Upper lobe of left lung (tissue), 6 donors: ENCODE measurements around the gene CFP. TPM values are rescaled to one million over a fixed set of nuclear protein-coding genes. Genes with fewer than 3 reads are reported as not detected.

Source experiments
- ATAC-seq, 2 donors: fragments of 200-7000 bp; cut with Tn5 transposase; one replicate each; pipeline ENCODE4 v1.9.1; 2022; ENCODE audit warnings: mild to moderate bottlenecking in 2 of 2, moderate library complexity in 2 of 2; ENCODE audit not compliant: low FRiP score in 2 of 2
- DNase-seq, 2 donors: peaks; one replicate each; pipeline ENCODE4 v3.0.0-alpha.2; 2019 to 2020
- H3K27ac ChIP-seq, 4 donors: fragments of 200-600 bp; sonication (generic); one replicate each; pipeline ENCODE4 v1.5.1; 2016 to 2019
- H3K27me3 ChIP-seq, 4 donors: fragments of 200-600 bp; sonication (generic); one replicate each; pipeline ENCODE4 v1.5.1; 2017 to 2019
- H3K36me3 ChIP-seq, 4 donors: fragments of 200-600 bp; sonication (generic); one replicate each; pipeline ENCODE4 v1.5.1; 2016 to 2019
- H3K4me1 ChIP-seq, 4 donors: fragments of 200-600 bp; sonication (generic); one replicate each; pipeline ENCODE4 v1.5.1; 2018 to 2019
- H3K4me3 ChIP-seq, 4 donors: fragments of 200-600 bp; sonication (generic); one replicate each; pipeline ENCODE4 v1.5.1; 2017 to 2019; ENCODE audit warnings: mild to moderate bottlenecking in 2 of 4, moderate library complexity in 1 of 4
- H3K9me3 ChIP-seq, 4 donors: fragments of 200-600 bp; sonication (generic); one replicate each; pipeline ENCODE4 v1.5.1; 2018 to 2019
- EP300 ChIP-seq, 4 donors: sonication (generic); formaldehyde crosslinking; IDR thresholded peaks; one replicate each; pipeline ENCODE4 v1.5.1; 2017; ENCODE audit warnings: antibody characterized with exemption in 4 of 4, control low read depth in 2 of 4
- POLR2A ChIP-seq, 4 donors: fragments of 450-650 bp; IDR thresholded peaks; one replicate each; pipeline ENCODE4 v1.5.1; 2016 to 2017; ENCODE audit warnings: antibody characterized with exemption in 4 of 4, mild to moderate bottlenecking in 2 of 4
- POLR2AphosphoS5 ChIP-seq, 2 donors: sonication (generic); formaldehyde crosslinking; IDR thresholded peaks; one replicate each; pipeline ENCODE4 v1.5.1; 2017; ENCODE audit warnings: antibody characterized with exemption in 2 of 2
- WGBS, 2 donors: methylation state at CpG; one replicate each; pipeline ENCODE4 v1.1.5; 2017 to 2018; 5-methylcytosine and 5-hydroxymethylcytosine counted together
- total RNA-seq, 6 donors: library from RNA; depleted of rRNA in 4 of 6; stranded (reverse); fragments of >200 nt in 4 of 6; gene quantifications; one replicate each; pipeline versions ENCODE4 v1.1.0 to v1.2.1, GENCODE V29; 2016 to 2021
- TF ChIP-seq, protein P1 (sequence below), 6 experiments: fragments of 450-650 bp in 4 of 6; fragments of 200-600 bp in 2 of 6; sonication (generic) in 2 of 6; IDR thresholded peaks; one replicate each; pipeline ENCODE4 v1.5.1; 2016 to 2019; ENCODE audit warnings: antibody characterized with exemption in 6 of 6
- donor health status: DM: no; HTN: no; CAD: no; lungs with moderate emphysema.
- donor health status: DM: no; HTN: yes; CAD: no; lungs with severe emphysema.

Gene CFP
- total RNA-seq, 6 donors from 2014 or later, result 9.1 to 40.6 (median 14.1) TPM

- ATAC-seq (no peak), DNase-seq (no peak)
- no peak overlapping the region for H3K27ac ChIP-seq
- WGBS, 2 donors, result 81 to 83% methylated on average over 6 of the region's 6 CpGs
- no peak overlapping the region for H3K4me3 ChIP-seq
- H3K36me3 ChIP-seq, result no peaks in the 10 kb centered on the region
- H3K27me3 ChIP-seq, result no peaks in the 10 kb centered on the region
- peaks cover 0 to 4% (median 0%) of the 10 kb centered on the region in 4 donors for H3K9me3 ChIP-seq
- peaks cover 3 to 24% (median 10%) of the 10 kb centered on the region in 4 donors for H3K4me1 ChIP-seq
- TF ChIP-seq POLR2AphosphoS5 (IDR thresholded peaks at IDR 0.05), result no peak
- TF ChIP-seq EP300 (IDR thresholded peaks at IDR 0.05), result no peak
- TF ChIP-seq, protein P1, sequence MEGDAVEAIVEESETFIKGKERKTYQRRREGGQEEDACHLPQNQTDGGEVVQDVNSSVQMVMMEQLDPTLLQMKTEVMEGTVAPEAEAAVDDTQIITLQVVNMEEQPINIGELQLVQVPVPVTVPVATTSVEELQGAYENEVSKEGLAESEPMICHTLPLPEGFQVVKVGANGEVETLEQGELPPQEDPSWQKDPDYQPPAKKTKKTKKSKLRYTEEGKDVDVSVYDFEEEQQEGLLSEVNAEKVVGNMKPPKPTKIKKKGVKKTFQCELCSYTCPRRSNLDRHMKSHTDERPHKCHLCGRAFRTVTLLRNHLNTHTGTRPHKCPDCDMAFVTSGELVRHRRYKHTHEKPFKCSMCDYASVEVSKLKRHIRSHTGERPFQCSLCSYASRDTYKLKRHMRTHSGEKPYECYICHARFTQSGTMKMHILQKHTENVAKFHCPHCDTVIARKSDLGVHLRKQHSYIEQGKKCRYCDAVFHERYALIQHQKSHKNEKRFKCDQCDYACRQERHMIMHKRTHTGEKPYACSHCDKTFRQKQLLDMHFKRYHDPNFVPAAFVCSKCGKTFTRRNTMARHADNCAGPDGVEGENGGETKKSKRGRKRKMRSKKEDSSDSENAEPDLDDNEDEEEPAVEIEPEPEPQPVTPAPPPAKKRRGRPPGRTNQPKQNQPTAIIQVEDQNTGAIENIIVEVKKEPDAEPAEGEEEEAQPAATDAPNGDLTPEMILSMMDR (IDR thresholded peaks at IDR 0.05), result no peak
- TF ChIP-seq POLR2A (IDR thresholded peaks at IDR 0.05), result no peak
Observed at GRCh38 chrX:47646636-47647035, 16.9 kb upstream of the CFP start.

- H3K27me3 ChIP-seq, result no peaks in the 10 kb centered on the region
- H3K4me1 ChIP-seq, result peaks cover 3 to 18% (median 10%) of the 10 kb centered on the region in 4 donors
- no peak for TF ChIP-seq POLR2AphosphoS5 (IDR thresholded peaks at IDR 0.05)
- TF ChIP-seq, protein P1 (IDR thresholded peaks at IDR 0.05), result no peak
- ATAC-seq (no peak), DNase-seq (no peak)
- H3K36me3 ChIP-seq, result peaks cover 0 to 9% (median 0%) of the 10 kb centered on the region in 4 donors
- no peak overlapping the region for H3K27ac ChIP-seq
- WGBS, 2 donors, result 62 to 65% methylated on average over 10 of the region's 10 CpGs
- peaks cover 0 to 4% (median 0%) of the 10 kb centered on the region in 4 donors for H3K9me3 ChIP-seq
- no peak overlapping the region for H3K4me3 ChIP-seq
Observed at GRCh38 chrX:47645530-47645929, 15.8 kb upstream of the CFP start.

- ATAC-seq (peak in 1 of 2 donors; percentile 36), DNase-seq (no peak)
- WGBS, 2 donors, result 67 to 68% methylated on average over 12 of the region's 12 CpGs
- no peaks in the 10 kb centered on the region for H3K27me3 ChIP-seq
- no peak overlapping the region for H3K27ac ChIP-seq
- peaks cover 3 to 17% (median 10%) of the 10 kb centered on the region in 4 donors for H3K4me1 ChIP-seq
- peaks cover 0 to 18% (median under 1%) of the 10 kb centered on the region in 4 donors for H3K36me3 ChIP-seq
- peaks cover 0 to 7% (median 0%) of the 10 kb centered on the region in 4 donors for H3K9me3 ChIP-seq
- no peak for TF ChIP-seq POLR2AphosphoS5 (IDR thresholded peaks at IDR 0.05)
- TF ChIP-seq, protein P1 (IDR thresholded peaks at IDR 0.05), result peak in 3 of 6 experiments; percentile 21 to 31 (median 24)
- no peak overlapping the region for H3K4me3 ChIP-seq
Observed at GRCh38 chrX:47644557-47645091, 14.9 kb upstream of the CFP start.

- no peak for TF ChIP-seq POLR2A (IDR thresholded peaks at IDR 0.05)
- TF ChIP-seq, protein P1 (IDR thresholded peaks at IDR 0.05), result peak in 5 of 6 experiments; percentile 18 to 46 (median 33)
- ATAC-seq (no peak), DNase-seq (no peak)
- H3K4me3 ChIP-seq, result no peak overlapping the region
- peaks cover 3 to 10% (median 6%) of the 10 kb centered on the region in 4 donors for H3K4me1 ChIP-seq
- no peaks in the 10 kb centered on the region for H3K27me3 ChIP-seq
- 0 to 43% methylated on average over 1 to 2 of the region's 2 CpGs for WGBS, 2 donors
- H3K36me3 ChIP-seq, result peaks cover 0 to 25% (median 4%) of the 10 kb centered on the region in 4 donors
- H3K9me3 ChIP-seq, result peaks cover 0 to 14% (median 0%) of the 10 kb centered on the region in 4 donors
- peak overlapping the region in 1 of 4 donors; percentile 24 for H3K27ac ChIP-seq
Observed at GRCh38 chrX:47643926-47644325, 14.2 kb upstream of the CFP start.

GRCh38 chrX:47638816-47639215, 9.1 kb upstream of the CFP start:
- ATAC-seq (no peak), DNase-seq (peak in 1 of 2 donors; percentile 37)
- TF ChIP-seq EP300 (IDR thresholded peaks at IDR 0.05), result no peak
- TF ChIP-seq POLR2AphosphoS5 (IDR thresholded peaks at IDR 0.05), result no peak
- TF ChIP-seq POLR2A (IDR thresholded peaks at IDR 0.05), result no peak
- TF ChIP-seq, protein P1 (IDR thresholded peaks at IDR 0.05), result no peak
- Histone ChIP-seq H3K36me3 (peaks cover 0 to 54% (median 10%) of the 10 kb centered on the region in 4 donors), H3K4me3 (no peak overlapping the region), H3K27ac (no peak overlapping the region), H3K27me3 (no peaks in the 10 kb centered on the region), H3K9me3 (peaks cover 0 to 16% (median 0%) of the 10 kb centered on the region in 4 donors), H3K4me1 (peaks cover 0 to 3% (median 0%) of the 10 kb centered on the region in 4 donors)
- WGBS, 2 donors, result 94% methylated on average over 4 to 14 of the region's 14 CpGs
